Thyroid gland (tissue), 4 donors: Measurements from ENCODE around the gene MMP24. TPM values are rescaled to one million over a fixed set of nuclear protein-coding genes. Genes with fewer than 3 reads are reported as not detected.

ENCODE experiments used
- DNase-seq, 2 donors: peaks; one replicate each; pipeline ENCODE4 v3.0.0-alpha.2; 2019
- H3K27ac ChIP-seq, 3 donors: fragments of 200-600 bp; sonication (generic); 1 replicate in 2 of 3; 2 replicates in 1 of 3; pipeline ENCODE4 v1.5.1; 2016 to 2019; ENCODE audit warnings: mild to moderate bottlenecking in 1 of 3, moderate library complexity in 1 of 3
- H3K27me3 ChIP-seq: fragments of 200-600 bp; sonication (generic); one replicate; pipeline ENCODE4 v1.5.1; 2019
- H3K36me3 ChIP-seq, 2 donors: fragments of 200-600 bp; sonication (generic); one replicate each; pipeline ENCODE4 v1.5.1; 2016 to 2019
- H3K4me1 ChIP-seq, 2 donors: fragments of 200-600 bp; sonication (generic); one replicate each; pipeline ENCODE4 v1.5.1; 2017 to 2019
- H3K4me3 ChIP-seq, 3 donors: fragments of 200-600 bp; sonication (generic); replicated peaks in 1 of 3; 1 replicate in 2 of 3; 2 replicates in 1 of 3; pipeline ENCODE4 v1.5.1; 2016; ENCODE audit warnings: mild to moderate bottlenecking in 1 of 3
- H3K9me3 ChIP-seq: fragments of 200-600 bp; sonication (generic); one replicate; pipeline ENCODE4 v1.5.1; 2017
- CTCF ChIP-seq, 6 experiments: fragments of 200-600 bp in 3 of 6; fragments of 450-650 bp in 3 of 6; sonication (generic) in 3 of 6; IDR thresholded peaks; one replicate each; pipeline ENCODE4 v1.5.1; 2016 to 2019; ENCODE audit warnings: antibody characterized with exemption in 6 of 6, mild to moderate bottlenecking in 2 of 6, inconsistent platforms in 1 of 6, moderate library complexity in 1 of 6
- POLR2A ChIP-seq, 2 donors: fragments of 450-650 bp; IDR thresholded peaks; one replicate each; pipeline ENCODE4 v1.6.1; 2017; ENCODE audit warnings: antibody characterized with exemption in 2 of 2, mild to moderate bottlenecking in 2 of 2, moderate library complexity in 1 of 2
- WGBS, 2 donors: methylation state at CpG; one replicate each; pipeline ENCODE4 v1.1.5; 2017; 5-methylcytosine and 5-hydroxymethylcytosine counted together
- intact Hi-C: fragments of 100-400 bp; cut with DNase I; formaldehyde crosslinking; loops from one replicate; pipeline ENCODE4 v1.15.1; 2023
- total RNA-seq, 4 donors: library from RNA; depleted of rRNA; stranded (reverse); fragments of >200 nt; gene quantifications; one replicate each; pipeline ENCODE4 v1.2.3, GENCODE V29; 2016

The MMP24 gene
- total RNA-seq, 4 donors from 2014 or later, result 0.67 to 1.6 (median 0.92) TPM

GRCh38 chr20:35305682-35306556, 79.4 kb downstream of the MMP24 start:
- Histone ChIP-seq H3K27ac (peak overlapping the region in 1 of 3 donors; percentile 82), H3K27me3 (no peaks in the 10 kb centered on the region), H3K9me3 (no peaks in the 10 kb centered on the region), H3K4me1 (peaks cover 17 to 36% of the 10 kb centered on the region in 2 donors), H3K36me3 (no peaks in the 10 kb centered on the region), H3K4me3 (no peak overlapping the region)
- 93 to 94% methylated on average over 12 of the region's 12 CpGs for whole genome bisulfite sequencing, 2 donors
- DNase-seq, result no peak
- intact Hi-C loops, result no loop called here
- TF ChIP-seq CTCF (IDR thresholded peaks at IDR 0.05) (no peak), POLR2A (IDR thresholded peaks at IDR 0.05) (no peak)

GRCh38 chr20:35306931-35307517, 80.5 kb downstream of the MMP24 start:
- TF ChIP-seq CTCF (IDR thresholded peaks at IDR 0.05), result peak in 5 of 6 experiments; percentile 31 to 66 (median 59)
- no peak for TF ChIP-seq POLR2A (IDR thresholded peaks at IDR 0.05)
- H3K9me3 ChIP-seq, result no peaks in the 10 kb centered on the region
- H3K4me1 ChIP-seq, result peaks cover 17 to 36% of the 10 kb centered on the region in 2 donors
- no peak overlapping the region for H3K4me3 ChIP-seq
- H3K27ac ChIP-seq, result peak overlapping the region; percentile 63 to 82 (median 70)
- no peaks in the 10 kb centered on the region for H3K27me3 ChIP-seq
- intact Hi-C loops, result no loop called here
- H3K36me3 ChIP-seq, result no peaks in the 10 kb centered on the region
- 30 to 51% methylated on average over 1 to 4 of the region's 4 CpGs for WGBS, 2 donors
- peak; percentile 59 to 62 for DNase-seq

DNA sequence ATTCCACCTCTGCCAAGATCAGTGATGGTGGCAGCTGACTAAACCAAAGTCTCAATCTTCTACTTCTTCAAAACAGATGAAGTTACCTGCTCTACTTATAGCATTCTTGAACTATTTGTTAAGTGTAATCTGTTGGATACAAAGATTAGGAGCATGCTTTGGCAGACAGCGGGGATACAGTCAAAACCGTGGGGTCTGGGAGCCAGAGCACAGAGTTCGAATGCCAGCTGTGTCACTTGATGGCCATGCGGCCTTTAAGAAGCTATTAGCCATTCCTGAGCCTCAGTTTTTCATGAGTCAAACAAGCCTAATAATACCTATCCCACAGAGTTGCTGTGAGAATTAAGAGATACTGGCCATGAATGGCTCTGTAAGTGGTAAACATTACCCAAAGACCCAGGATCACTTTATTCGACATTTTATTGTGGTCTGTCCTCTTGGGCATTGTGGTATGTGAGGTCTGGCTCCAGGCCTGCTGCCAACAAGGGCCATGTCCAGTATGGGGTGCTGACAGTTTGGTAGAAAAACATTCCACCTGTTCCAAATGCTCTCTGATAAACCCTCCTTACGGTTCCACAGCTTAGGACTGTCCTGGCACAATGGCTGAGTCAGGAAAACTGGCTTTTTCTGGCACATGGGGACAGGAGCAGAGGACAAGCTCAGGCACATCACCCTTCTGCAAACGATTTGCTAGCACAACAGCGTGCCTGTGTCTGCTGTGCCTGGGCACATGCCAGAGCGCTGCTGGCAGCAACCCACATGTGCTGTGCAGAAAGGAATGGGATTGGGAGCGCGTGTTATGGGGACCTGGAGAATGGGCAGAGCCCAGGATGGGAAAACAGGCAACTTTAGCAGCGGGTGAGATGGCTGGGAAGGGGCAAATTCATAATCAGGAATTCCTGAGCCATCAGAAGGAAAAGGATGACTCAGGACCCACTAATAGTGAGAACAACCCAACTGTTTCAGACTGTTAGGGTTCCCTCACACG, 81.5 kb downstream of the MMP24 start:
- no peak for TF ChIP-seq POLR2A (IDR thresholded peaks at IDR 0.05)
- TF ChIP-seq CTCF (IDR thresholded peaks at IDR 0.05), result no peak
- intact Hi-C loops, result no loop called here
- Histone ChIP-seq H3K4me3 (no peak overlapping the region), H3K27me3 (no peaks in the 10 kb centered on the region), H3K4me1 (peaks cover 17 to 36% of the 10 kb centered on the region in 2 donors), H3K9me3 (no peaks in the 10 kb centered on the region), H3K36me3 (no peaks in the 10 kb centered on the region), H3K27ac (peak overlapping the region; percentile 63 to 82 (median 70))
- WGBS, 2 donors, result 59 to 62% methylated on average over 12 to 13 of the region's 13 CpGs
- DNase-seq, result peak; percentile 78 to 91

DNA sequence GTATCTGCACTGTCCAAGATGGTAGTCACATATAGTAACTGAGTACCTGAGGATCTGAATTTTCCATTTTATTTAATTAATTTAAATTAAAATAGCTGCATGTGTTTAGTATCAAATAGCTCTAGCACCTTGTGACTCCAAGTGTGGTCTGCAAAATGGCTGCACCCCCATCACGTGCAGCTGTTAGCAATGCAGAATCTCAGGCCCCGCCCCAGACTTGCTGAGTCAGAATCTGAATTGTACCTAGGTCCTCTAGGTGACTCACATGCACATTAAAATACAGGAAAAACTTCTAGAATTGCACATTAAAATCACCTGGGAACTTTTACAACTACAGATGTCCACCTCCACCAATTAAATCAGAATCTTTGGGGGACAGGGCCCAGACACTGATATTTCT, 84.9 kb downstream of the MMP24 start:
- Histone ChIP-seq H3K4me1 (peaks cover 41 to 53% of the 10 kb centered on the region in 2 donors), H3K36me3 (no peaks in the 10 kb centered on the region), H3K4me3 (no peak overlapping the region), H3K27me3 (no peaks in the 10 kb centered on the region), H3K27ac (no peak overlapping the region), H3K9me3 (no peaks in the 10 kb centered on the region)
- no peak for TF ChIP-seq CTCF (IDR thresholded peaks at IDR 0.05)
- TF ChIP-seq POLR2A (IDR thresholded peaks at IDR 0.05), result no peak
- 90 to 92% methylated on average over 2 of the region's 2 CpGs for WGBS, 2 donors
- no peak for DNase-seq
- intact Hi-C loops, result no loop called here
